DND-41 (cell line): Measurements from ENCODE around the gene FAM219A.

ENCODE experiments used
- ATAC-seq: fragments of 200-7000 bp; cut with Tn5 transposase; 3 replicates; pipeline ENCODE4 v1.9.1; 2021; ENCODE audit warnings: low read depth; ENCODE audit not compliant: insufficient read depth
- DNase-seq: peaks from one replicate; pipeline ENCODE4 v3.0.0-alpha.2; 2020
- H2AFZ ChIP-seq: 2 replicates; pipeline ENCODE4 v1.6.0; 2012; ENCODE audit warnings: low read depth, low read length
- H3K27ac ChIP-seq: 2 replicates; pipeline ENCODE4 v1.5.1; 2012; ENCODE audit warnings: low read length, inconsistent platforms
- H3K27me3 ChIP-seq: fragments of 200-600 bp; sonication (generic); 2 replicates; pipeline ENCODE4 v1.6.0; 2012; ENCODE audit warnings: low read length, mild to moderate bottlenecking, inconsistent platforms; ENCODE audit not compliant: insufficient read depth, poor library complexity
- H3K36me3 ChIP-seq: 2 replicates; pipeline ENCODE4 v1.5.1; 2012; ENCODE audit warnings: low read length, inconsistent platforms; ENCODE audit not compliant: insufficient read depth
- H3K4me1 ChIP-seq: 2 replicates; pipeline ENCODE4 v1.5.1; 2012; ENCODE audit warnings: mild to moderate bottlenecking, low read length; ENCODE audit not compliant: insufficient read depth
- H3K4me2 ChIP-seq: 2 replicates; pipeline ENCODE4 v1.6.0; 2012; ENCODE audit warnings: mild to moderate bottlenecking, moderate library complexity, low read length, inconsistent platforms; ENCODE audit not compliant: insufficient read depth
- H3K4me3 ChIP-seq, 2 experiments: fragments of 200-600 bp in 1 of 2; shearing (Covaris generic) in 1 of 2; 2 replicates each; pipeline ENCODE4 v1.5.1; 2012 to 2016; ENCODE audit warnings: inconsistent platforms in 2 of 2, low read length in 2 of 2, mild to moderate bottlenecking in 2 of 2, low read depth in 1 of 2, moderate library complexity in 1 of 2
- H3K79me2 ChIP-seq: 2 replicates; pipeline ENCODE4 v1.6.0; 2012; ENCODE audit warnings: low read length, inconsistent platforms; ENCODE audit not compliant: insufficient read depth
- H3K9ac ChIP-seq: 2 replicates; pipeline ENCODE4 v1.6.0; 2012; ENCODE audit warnings: low read depth, mild to moderate bottlenecking, inconsistent platforms, low read length, moderate library complexity
- H3K9me3 ChIP-seq: 2 replicates; pipeline ENCODE4 v1.5.1; 2012; ENCODE audit warnings: low read length, moderate library complexity, mild to moderate bottlenecking, inconsistent platforms; ENCODE audit not compliant: insufficient read depth, severe bottlenecking
- H4K20me1 ChIP-seq: 2 replicates; pipeline ENCODE4 v1.6.0; 2012; ENCODE audit warnings: low read length; ENCODE audit not compliant: insufficient read depth
- EZH2 ChIP-seq: IDR thresholded peaks from 3 replicates; pipeline ENCODE4 v1.6.1; 2012; ENCODE audit warnings: borderline replicate concordance, low read depth, mild to moderate bottlenecking, moderate library complexity, low read length, inconsistent platforms; ENCODE audit not compliant: severe bottlenecking
- TF ChIP-seq, protein P1 (sequence below): IDR thresholded peaks from 2 replicates; pipeline ENCODE4 v1.5.1; 2012; ENCODE audit warnings: borderline replicate concordance, low read length, moderate library complexity, mild to moderate bottlenecking; ENCODE audit not compliant: poor library complexity, severe bottlenecking; ENCODE audit errors: extremely low read depth

FAM219A gene

GRCh38 chr9:34500623-34501267 is 42.4 kb upstream of the FAM219A start:
- no peaks in the 10 kb centered on the region for H3K79me2 ChIP-seq
- H3K27ac ChIP-seq = no peak overlapping the region
- H3K4me3 ChIP-seq = no peak overlapping the region
- ATAC-seq (peak; percentile 82), DNase-seq (peak; percentile 67)
- H3K9ac ChIP-seq = no peak overlapping the region
- H3K9me3 ChIP-seq = no peaks in the 10 kb centered on the region
- H2AFZ ChIP-seq = no peak overlapping the region
- no peak for TF ChIP-seq EZH2
- TF ChIP-seq, protein P1, sequence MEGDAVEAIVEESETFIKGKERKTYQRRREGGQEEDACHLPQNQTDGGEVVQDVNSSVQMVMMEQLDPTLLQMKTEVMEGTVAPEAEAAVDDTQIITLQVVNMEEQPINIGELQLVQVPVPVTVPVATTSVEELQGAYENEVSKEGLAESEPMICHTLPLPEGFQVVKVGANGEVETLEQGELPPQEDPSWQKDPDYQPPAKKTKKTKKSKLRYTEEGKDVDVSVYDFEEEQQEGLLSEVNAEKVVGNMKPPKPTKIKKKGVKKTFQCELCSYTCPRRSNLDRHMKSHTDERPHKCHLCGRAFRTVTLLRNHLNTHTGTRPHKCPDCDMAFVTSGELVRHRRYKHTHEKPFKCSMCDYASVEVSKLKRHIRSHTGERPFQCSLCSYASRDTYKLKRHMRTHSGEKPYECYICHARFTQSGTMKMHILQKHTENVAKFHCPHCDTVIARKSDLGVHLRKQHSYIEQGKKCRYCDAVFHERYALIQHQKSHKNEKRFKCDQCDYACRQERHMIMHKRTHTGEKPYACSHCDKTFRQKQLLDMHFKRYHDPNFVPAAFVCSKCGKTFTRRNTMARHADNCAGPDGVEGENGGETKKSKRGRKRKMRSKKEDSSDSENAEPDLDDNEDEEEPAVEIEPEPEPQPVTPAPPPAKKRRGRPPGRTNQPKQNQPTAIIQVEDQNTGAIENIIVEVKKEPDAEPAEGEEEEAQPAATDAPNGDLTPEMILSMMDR = peak; percentile 96
- no peaks in the 10 kb centered on the region for H3K4me1 ChIP-seq
- H3K27me3 ChIP-seq = peaks cover 6% of the 10 kb centered on the region
- H3K36me3 ChIP-seq = no peaks in the 10 kb centered on the region
- H4K20me1 ChIP-seq = no peaks in the 10 kb centered on the region; the same call in 1 of the 2 replicates
- H3K4me2 ChIP-seq = no peak overlapping the region

GRCh38 chr9:34499076-34499475 is 40.7 kb upstream of the FAM219A start:
- Histone ChIP-seq H3K4me1 (no peaks in the 10 kb centered on the region), H3K4me2 (no peak overlapping the region), H3K27me3 (peaks cover 6% of the 10 kb centered on the region), H3K9me3 (no peaks in the 10 kb centered on the region), H3K36me3 (no peaks in the 10 kb centered on the region), H3K79me2 (no peaks in the 10 kb centered on the region), H2AFZ (no peak overlapping the region), H3K4me3 (no peak overlapping the region), H3K27ac (no peak overlapping the region), H3K9ac (no peak overlapping the region), H4K20me1 (no peaks in the 10 kb centered on the region)
- TF ChIP-seq EZH2 = no peak
- TF ChIP-seq, protein P1 = no peak
- ATAC-seq (no peak), DNase-seq (no peak)

GRCh38 chr9:34498553-34498952 is 40.2 kb upstream of the FAM219A start:
- Histone ChIP-seq H3K27ac (no peak overlapping the region), H3K4me1 (no peaks in the 10 kb centered on the region), H3K9me3 (no peaks in the 10 kb centered on the region), H4K20me1 (no peaks in the 10 kb centered on the region), H3K79me2 (no peaks in the 10 kb centered on the region), H3K9ac (no peak overlapping the region), H3K4me3 (no peak overlapping the region), H3K27me3 (peaks cover 6% of the 10 kb centered on the region), H2AFZ (no peak overlapping the region), H3K36me3 (no peaks in the 10 kb centered on the region), H3K4me2 (no peak overlapping the region)
- TF ChIP-seq, protein P1 = no peak
- TF ChIP-seq EZH2 = no peak
- ATAC-seq (no peak), DNase-seq (no peak)
